Measurements from ENCODE around the gene STARD13. TPM values are rescaled to one million over a fixed set of nuclear protein-coding genes. Genes with fewer than 3 reads are reported as not detected.

Gene STARD13
- total RNA-seq, 2 experiments from 2014 or later: 0.57 TPM; not detected in 1

DNA sequence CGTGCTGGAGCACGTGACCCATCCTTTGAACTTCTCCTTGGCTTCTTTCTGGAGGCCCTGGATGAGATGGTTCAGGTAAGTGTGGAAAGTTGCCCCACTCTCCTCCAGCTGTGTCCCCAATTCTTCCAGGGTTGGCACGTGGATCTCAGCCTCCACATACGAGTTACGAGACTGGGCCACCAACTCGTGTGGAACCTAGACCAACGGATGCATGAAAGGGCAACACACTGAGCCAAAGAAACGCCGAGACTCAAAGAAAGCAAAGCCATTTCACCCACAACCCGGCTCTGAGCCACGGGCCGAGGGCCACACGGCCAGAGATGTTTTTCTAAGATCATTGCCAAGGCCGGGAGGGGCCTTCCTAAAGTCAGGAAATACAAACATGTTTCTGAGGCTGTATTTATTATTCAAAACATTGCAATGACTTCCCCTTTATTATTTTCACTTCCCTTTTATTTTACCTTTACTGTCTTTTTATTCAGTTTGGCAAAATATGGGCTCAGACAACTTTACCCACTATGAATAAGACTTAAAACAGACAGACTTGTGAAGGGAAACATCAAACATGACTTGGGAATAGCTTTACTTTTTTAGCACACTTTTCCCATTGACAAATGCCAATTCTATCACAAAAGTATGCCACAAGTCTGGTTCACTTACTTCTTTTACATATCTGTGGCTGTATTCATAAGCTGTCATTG is 174.7 kb downstream of the STARD13 start:
- no peaks in the 10 kb centered on the region for H3K79me2 ChIP-seq (ENCODE audit: insufficient read depth, low read depth, low read length)
- no peaks in the 10 kb centered on the region for H3K9me3 ChIP-seq (ENCODE audit: low read length)
- H3K27ac ChIP-seq (ENCODE audit: low read depth, low read length, poor library complexity, severe bottlenecking): no peak overlapping the region
- intact Hi-C loops (cut with micrococcal nuclease; ENCODE audit: unreplicated experiment): loop anchor here (2.0 to 10.0 kb wide), 2 partner anchors 432 to 614 kb away; no protein-coding TSS in a partner anchor
- peak; percentile 32 for DNase-seq (ENCODE audit: low spot score)
- H3K4me1 ChIP-seq (ENCODE audit: insufficient read depth, low read length, poor library complexity, severe bottlenecking): peaks cover 15% of the 10 kb centered on the region
- POLR2A ChIA-PET: interaction anchor here (0.7 to 1.9 kb wide), 5 partner anchors 11 to 16 kb away, joined by 4 to 10 read pairs (median 4); no protein-coding TSS in a partner anchor
- TF ChIP-seq, protein P1, sequence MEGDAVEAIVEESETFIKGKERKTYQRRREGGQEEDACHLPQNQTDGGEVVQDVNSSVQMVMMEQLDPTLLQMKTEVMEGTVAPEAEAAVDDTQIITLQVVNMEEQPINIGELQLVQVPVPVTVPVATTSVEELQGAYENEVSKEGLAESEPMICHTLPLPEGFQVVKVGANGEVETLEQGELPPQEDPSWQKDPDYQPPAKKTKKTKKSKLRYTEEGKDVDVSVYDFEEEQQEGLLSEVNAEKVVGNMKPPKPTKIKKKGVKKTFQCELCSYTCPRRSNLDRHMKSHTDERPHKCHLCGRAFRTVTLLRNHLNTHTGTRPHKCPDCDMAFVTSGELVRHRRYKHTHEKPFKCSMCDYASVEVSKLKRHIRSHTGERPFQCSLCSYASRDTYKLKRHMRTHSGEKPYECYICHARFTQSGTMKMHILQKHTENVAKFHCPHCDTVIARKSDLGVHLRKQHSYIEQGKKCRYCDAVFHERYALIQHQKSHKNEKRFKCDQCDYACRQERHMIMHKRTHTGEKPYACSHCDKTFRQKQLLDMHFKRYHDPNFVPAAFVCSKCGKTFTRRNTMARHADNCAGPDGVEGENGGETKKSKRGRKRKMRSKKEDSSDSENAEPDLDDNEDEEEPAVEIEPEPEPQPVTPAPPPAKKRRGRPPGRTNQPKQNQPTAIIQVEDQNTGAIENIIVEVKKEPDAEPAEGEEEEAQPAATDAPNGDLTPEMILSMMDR (conservative IDR thresholded peaks at IDR 0.05; ENCODE audit: low read length): no peak
- no peak for TF ChIP-seq EZH2phosphoT487 (IDR thresholded peaks at IDR 0.05; ENCODE audit: borderline replicate concordance, low read depth, low read length)
- H2AFZ ChIP-seq (ENCODE audit: low read length): peak overlapping the region; percentile 94
- H3K4me3 ChIP-seq (ENCODE audit: low read depth, low read length, poor library complexity, severe bottlenecking): no peak overlapping the region
- H3K9me2 ChIP-seq (ENCODE audit: insufficient read depth, low read length): no peaks in the 10 kb centered on the region
- H4K20me1 ChIP-seq (ENCODE audit: insufficient read depth, low read length): no peaks in the 10 kb centered on the region
- no peaks in the 10 kb centered on the region for H3K36me3 ChIP-seq (ENCODE audit: insufficient read depth, low read length)
- peak overlapping the region; percentile 61 for H3K4me2 ChIP-seq (ENCODE audit: low read length)
- no TSS peak for BruUV-seq (replicated peaks)
- CTCF ChIA-PET (ENCODE audit: unreplicated experiment): interaction anchor here (0.9 kb wide), 1 partner anchor 36 kb away, joined by 3 read pairs; no protein-coding TSS in a partner anchor

DNA sequence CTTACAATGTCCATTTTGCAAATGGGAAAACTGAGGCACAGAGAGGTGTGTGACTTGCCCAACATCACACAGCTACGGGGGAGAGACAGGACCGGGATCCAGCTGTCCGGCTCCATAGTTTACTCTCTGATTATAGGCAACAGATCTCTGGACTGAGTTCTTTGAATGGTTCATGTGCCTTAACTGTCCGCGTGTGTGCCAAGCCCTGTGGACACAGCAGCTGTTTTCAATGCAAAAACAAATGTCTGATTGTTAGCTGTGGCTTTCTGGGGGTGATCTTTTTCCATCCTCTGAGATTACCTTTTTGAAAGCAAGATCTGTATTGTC is 175.2 kb downstream of the STARD13 start:
- DNase-seq (ENCODE audit: low spot score): no peak
- Histone ChIP-seq H3K4me2 (ENCODE audit: low read length) (peak overlapping the region; percentile 61), H3K4me3 (ENCODE audit: low read depth, low read length, poor library complexity, severe bottlenecking) (no peak overlapping the region), H2AFZ (ENCODE audit: low read length) (peak overlapping the region; percentile 94), H3K9me3 (ENCODE audit: low read length) (no peaks in the 10 kb centered on the region), H3K9me2 (ENCODE audit: insufficient read depth, low read length) (no peaks in the 10 kb centered on the region), H3K36me3 (ENCODE audit: insufficient read depth, low read length) (no peaks in the 10 kb centered on the region), H3K79me2 (ENCODE audit: insufficient read depth, low read depth, low read length) (no peaks in the 10 kb centered on the region), H3K27ac (ENCODE audit: low read depth, low read length, poor library complexity, severe bottlenecking) (no peak overlapping the region), H4K20me1 (ENCODE audit: insufficient read depth, low read length) (no peaks in the 10 kb centered on the region), H3K4me1 (ENCODE audit: insufficient read depth, low read length, poor library complexity, severe bottlenecking) (peaks cover 15% of the 10 kb centered on the region)
- no peak for TF ChIP-seq EZH2phosphoT487 (IDR thresholded peaks at IDR 0.05; ENCODE audit: borderline replicate concordance, low read depth, low read length)
- TF ChIP-seq, protein P1 (conservative IDR thresholded peaks at IDR 0.05; ENCODE audit: low read length): no peak
- intact Hi-C loops (cut with micrococcal nuclease; ENCODE audit: unreplicated experiment): loop anchor here (2.0 to 10.0 kb wide), 2 partner anchors 432 to 614 kb away; no protein-coding TSS in a partner anchor
- ChIA-PET CTCF (ENCODE audit: unreplicated experiment) (interaction anchor here (0.9 kb wide), 1 partner anchor 36 kb away, joined by 3 read pairs; no protein-coding TSS in a partner anchor), POLR2A (interaction anchor here (1.7 to 1.9 kb wide), 3 partner anchors 11 to 13 kb away, joined by 4 to 10 read pairs (median 4); no protein-coding TSS in a partner anchor)
- TSS peak; percentile 87 for BruUV-seq (replicated peaks)

All from OCI-LY7 (cell line).